ENCODE results near the gene DOP1B.

Gene DOP1B

DNA sequence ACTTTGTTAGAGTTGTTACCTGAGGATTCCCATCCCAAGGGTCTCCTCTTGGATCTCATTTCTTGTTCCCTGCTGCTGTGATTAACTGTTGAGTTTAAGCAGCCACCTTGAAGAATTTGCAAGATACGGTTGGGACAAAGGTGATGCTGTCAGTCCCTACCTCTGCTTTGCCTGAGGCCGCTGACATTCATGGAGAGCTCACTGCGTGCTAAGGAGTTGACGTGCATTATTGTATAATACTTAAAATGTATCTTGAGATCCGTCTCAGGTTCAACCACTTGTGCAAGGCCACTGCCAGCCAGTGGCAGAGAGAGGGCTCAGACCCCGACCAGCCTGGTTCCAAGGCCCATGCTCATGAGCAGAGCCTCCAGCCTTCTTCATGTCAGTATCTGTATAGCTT is 14.2 kb downstream of the DOP1B start:
- H3K4me3 ChIP-seq (ENCODE audit: low read depth, low read length): no peak overlapping the region
- in situ Hi-C loops (cut with HindIII; ENCODE audit: low sequenced_read_pairs): no loop called here
- TF ChIP-seq, protein P1, sequence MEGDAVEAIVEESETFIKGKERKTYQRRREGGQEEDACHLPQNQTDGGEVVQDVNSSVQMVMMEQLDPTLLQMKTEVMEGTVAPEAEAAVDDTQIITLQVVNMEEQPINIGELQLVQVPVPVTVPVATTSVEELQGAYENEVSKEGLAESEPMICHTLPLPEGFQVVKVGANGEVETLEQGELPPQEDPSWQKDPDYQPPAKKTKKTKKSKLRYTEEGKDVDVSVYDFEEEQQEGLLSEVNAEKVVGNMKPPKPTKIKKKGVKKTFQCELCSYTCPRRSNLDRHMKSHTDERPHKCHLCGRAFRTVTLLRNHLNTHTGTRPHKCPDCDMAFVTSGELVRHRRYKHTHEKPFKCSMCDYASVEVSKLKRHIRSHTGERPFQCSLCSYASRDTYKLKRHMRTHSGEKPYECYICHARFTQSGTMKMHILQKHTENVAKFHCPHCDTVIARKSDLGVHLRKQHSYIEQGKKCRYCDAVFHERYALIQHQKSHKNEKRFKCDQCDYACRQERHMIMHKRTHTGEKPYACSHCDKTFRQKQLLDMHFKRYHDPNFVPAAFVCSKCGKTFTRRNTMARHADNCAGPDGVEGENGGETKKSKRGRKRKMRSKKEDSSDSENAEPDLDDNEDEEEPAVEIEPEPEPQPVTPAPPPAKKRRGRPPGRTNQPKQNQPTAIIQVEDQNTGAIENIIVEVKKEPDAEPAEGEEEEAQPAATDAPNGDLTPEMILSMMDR (IDR thresholded peaks at IDR 0.05; ENCODE audit: low read depth, low read length): no peak
- DNase-seq (ENCODE audit: low read depth, low spot score): no peak

DNA sequence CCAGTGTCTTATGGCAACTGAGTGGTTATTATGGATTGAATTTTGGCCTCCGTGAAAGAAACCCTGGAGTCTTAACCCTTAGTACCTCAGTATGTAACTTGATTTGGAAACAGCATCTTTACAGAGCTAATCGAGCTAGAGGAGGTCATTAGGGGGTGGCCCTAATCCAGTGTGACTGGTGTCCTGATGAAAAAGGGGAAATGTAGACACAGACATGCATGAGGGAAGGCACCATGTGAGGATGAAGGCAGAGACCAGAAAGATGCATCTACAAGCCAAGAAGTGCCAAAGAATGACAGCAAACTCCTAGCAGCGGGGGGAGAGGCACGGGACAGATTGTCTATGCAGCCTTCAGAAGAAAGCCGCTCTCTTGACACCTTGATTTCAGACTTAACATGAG is 14.7 kb downstream of the DOP1B start:
- TF ChIP-seq, protein P1 (IDR thresholded peaks at IDR 0.05; ENCODE audit: low read depth, low read length): no peak
- no peak for DNase-seq (ENCODE audit: low read depth, low spot score)
- in situ Hi-C loops (cut with HindIII; ENCODE audit: low sequenced_read_pairs): no loop called here

DNA sequence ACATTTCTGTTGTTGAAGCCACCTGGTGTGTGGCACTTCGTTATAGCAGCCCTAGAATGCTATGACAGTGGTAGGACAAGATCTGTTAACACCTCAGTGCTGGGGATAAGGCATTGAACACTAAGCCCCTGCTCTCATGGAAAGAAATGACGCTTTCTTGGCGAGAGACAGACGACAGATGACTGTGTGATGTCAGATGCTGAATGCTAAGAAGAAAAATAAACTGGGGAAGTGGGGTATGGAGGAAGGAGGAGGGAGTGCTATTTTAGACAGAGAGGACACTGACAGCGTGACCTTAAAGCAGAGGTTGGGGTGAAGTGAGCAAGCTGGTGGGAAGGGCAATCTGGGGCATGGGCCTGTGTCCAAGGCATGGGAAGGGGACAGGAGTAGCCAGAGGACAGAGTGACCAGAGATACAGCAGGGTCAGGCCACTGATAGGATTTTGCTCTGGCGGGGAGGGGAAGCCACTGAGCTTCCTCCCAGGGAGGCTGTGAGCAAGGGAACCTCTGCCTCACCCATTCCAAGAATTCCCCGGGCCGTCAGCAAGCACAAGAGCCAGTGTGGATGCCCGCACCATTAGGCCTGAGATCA is 15.2 kb downstream of the DOP1B start:
- in situ Hi-C loops (cut with HindIII; ENCODE audit: low sequenced_read_pairs): no loop called here
- DNase-seq (ENCODE audit: low read depth, low spot score): no peak
- no peak overlapping the region for H3K4me3 ChIP-seq (ENCODE audit: low read depth, low read length)
- TF ChIP-seq, protein P1 (IDR thresholded peaks at IDR 0.05; ENCODE audit: low read depth, low read length): no peak

More for the DNA sequence above, 14.7 kb downstream of the DOP1B start:
- H3K4me3 ChIP-seq (ENCODE audit: low read depth, low read length): no peak overlapping the region

DNA sequence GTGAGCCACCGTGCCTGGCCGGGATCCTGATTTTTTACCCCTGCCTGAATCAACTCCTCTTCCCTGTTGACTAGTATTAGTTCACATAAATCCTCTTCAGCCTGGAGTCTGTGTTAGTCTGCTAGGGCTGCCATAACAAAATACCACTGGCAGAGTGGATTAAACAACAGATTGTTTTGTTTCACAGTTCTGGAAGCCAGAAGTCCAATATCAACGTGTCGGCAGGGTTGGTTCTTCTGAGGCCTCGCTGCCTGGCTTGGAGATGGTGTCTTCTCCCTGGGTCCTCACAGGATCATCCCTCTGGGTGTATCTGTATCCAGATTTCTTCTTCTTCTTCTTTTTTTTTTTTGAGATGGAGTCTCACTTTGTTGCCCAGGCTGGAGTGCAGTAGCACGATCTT is 18.2 kb downstream of the DOP1B start:
- TF ChIP-seq, protein P1 (IDR thresholded peaks at IDR 0.05; ENCODE audit: low read depth, low read length): no peak
- DNase-seq (ENCODE audit: low read depth, low spot score): no peak
- no peak overlapping the region for H3K4me3 ChIP-seq (ENCODE audit: low read depth, low read length)
- in situ Hi-C loops (cut with HindIII; ENCODE audit: low sequenced_read_pairs): no loop called here

DNA sequence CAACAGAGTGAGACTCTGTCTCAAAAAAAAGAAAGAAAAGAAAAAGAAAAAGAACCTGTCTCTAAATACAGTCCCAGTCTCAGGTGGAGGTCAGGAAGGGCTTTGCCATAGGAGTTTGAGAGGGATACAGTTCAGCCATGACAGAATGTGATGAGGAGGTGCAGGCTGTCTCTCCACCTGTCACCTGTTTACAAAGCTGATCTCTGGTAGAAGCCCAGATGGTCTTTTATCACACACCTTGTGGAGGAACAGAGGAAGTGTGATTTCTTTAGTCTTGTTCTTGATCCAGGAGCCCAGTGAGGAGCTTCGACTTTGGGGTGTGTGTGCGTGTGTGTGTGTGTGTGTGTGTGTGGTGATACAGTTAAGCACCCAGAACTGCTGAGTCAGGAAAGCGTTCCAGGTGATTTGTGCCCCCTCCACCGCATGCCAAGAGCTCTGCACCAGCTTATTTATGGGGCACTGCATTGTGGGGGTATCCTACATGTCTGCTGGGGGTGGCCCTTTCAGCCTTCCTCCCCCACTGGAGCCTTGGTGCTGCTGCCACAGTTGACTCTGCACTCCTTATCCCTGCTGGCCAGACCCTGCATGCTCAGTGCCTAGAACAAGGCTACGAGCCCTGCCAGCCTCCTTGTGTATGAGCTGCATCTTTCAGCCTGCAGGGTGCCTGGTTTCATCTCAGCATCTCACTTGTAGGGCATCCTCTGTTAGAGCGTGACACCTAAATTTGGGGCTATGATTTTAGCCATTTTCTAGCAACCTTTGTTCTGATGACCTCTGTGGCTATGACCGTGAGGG is 19.3 kb downstream of the DOP1B start:
- no peak for DNase-seq (ENCODE audit: low read depth, low spot score)
- TF ChIP-seq, protein P1 (IDR thresholded peaks at IDR 0.05; ENCODE audit: low read depth, low read length): no peak
- in situ Hi-C loops (cut with HindIII; ENCODE audit: low sequenced_read_pairs): no loop called here
- no peak overlapping the region for H3K4me3 ChIP-seq (ENCODE audit: low read depth, low read length)

DNA sequence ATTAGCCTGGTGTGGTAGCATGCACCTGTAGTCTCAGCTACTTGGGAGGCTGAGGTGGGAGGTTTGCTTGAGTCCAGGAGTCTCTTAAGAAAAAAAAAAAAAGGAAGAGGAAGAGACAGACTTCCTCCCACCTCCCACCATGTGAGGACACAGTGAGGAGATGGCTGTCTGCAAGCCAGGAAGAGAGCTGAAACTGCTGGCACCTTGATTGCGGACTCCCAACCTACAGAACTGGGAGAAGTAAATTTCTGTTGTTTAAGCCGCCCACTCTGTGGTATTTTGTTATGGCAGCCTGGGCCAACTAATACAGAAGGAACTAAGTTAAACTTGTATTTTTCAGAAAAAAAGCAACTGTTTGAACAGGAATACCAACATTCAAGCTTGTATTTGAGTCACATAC is 21.7 kb downstream of the DOP1B start:
- TF ChIP-seq, protein P1 (IDR thresholded peaks at IDR 0.05; ENCODE audit: low read depth, low read length): no peak

More for the DNA sequence above, 21.7 kb downstream of the DOP1B start:
- no peak for DNase-seq (ENCODE audit: low read depth, low spot score)
- in situ Hi-C loops (cut with HindIII; ENCODE audit: low sequenced_read_pairs): no loop called here
- H3K4me3 ChIP-seq (ENCODE audit: low read depth, low read length): no peak overlapping the region

All from astrocyte of the spinal cord (primary cell).